BLaER1 treated with 17β-estradiol and CSF1 and Interleukin-3, amounts not matched to agents 10 nM and 100 nM (cell line): Measurements from ENCODE around the gene SORCS2.

Experiments used
- H3K27ac ChIP-seq, 11 experiments: shearing (Covaris generic); formaldehyde crosslinking; 2 replicates each; pipeline ENCODE4 v1.8.1; 2022
- H3K27me3 ChIP-seq, 11 experiments: shearing (Covaris generic); formaldehyde crosslinking; 2 replicates each; pipeline ENCODE4 v1.8.1; 2022
- H3K36me3 ChIP-seq, 11 experiments: shearing (Covaris generic); formaldehyde crosslinking; 2 replicates each; pipeline ENCODE4 v1.8.1; 2022
- H3K4me1 ChIP-seq, 10 experiments: shearing (Covaris generic); formaldehyde crosslinking; 2 replicates each; pipeline ENCODE4 v1.8.1; 2022
- H3K4me2 ChIP-seq, 11 experiments: shearing (Covaris generic); formaldehyde crosslinking; 2 replicates each; pipeline ENCODE4 v1.8.1; 2022
- H3K4me3 ChIP-seq, 10 experiments: shearing (Covaris generic); formaldehyde crosslinking; 2 replicates each; pipeline ENCODE4 v1.8.1; 2022
- H3K9ac ChIP-seq, 11 experiments: shearing (Covaris generic); formaldehyde crosslinking; 2 replicates each; pipeline ENCODE4 v1.8.1; 2022
- H3K9me3 ChIP-seq, 11 experiments: shearing (Covaris generic); formaldehyde crosslinking; replicated peaks in 1 of 11; 2 replicates each; pipeline ENCODE4 v1.8.1; 2022
- H4K20me1 ChIP-seq, 11 experiments: shearing (Covaris generic); formaldehyde crosslinking; 2 replicates each; pipeline ENCODE4 v1.8.1; 2022
- Cebpa-rat ChIP-seq, 11 experiments: shearing (Covaris generic); IDR thresholded peaks; 2 replicates each; pipeline ENCODE4 v1.8.1; 2022

SORCS2 gene

GRCh38 chr4:7334521-7335275 lies 142.4 kb downstream of the SORCS2 start:
- TF ChIP-seq Cebpa-rat (IDR thresholded peaks at IDR 0.05), result no peak
- no peaks in the 10 kb centered on the region; a peak in 1 of 22 replicates for H4K20me1 ChIP-seq

GRCh38 chr4:7335344-7336066 lies 143.2 kb downstream of the SORCS2 start:
- H3K27me3 ChIP-seq, result no peaks in the 10 kb centered on the region
- no peaks in the 10 kb centered on the region; a peak in 1 of 22 replicates for H4K20me1 ChIP-seq
- H3K36me3 ChIP-seq, result no peaks in the 10 kb centered on the region
- peaks cover 0 to 10% (median 7%) of the 10 kb centered on the region in 11 experiments; a peak in 6 of 22 replicates for H3K9me3 ChIP-seq
- H3K4me2 ChIP-seq, result peak overlapping the region in 5 of 11 experiments; percentile 7 to 56 (median 33); a peak in 9 of 22 replicates
- peaks cover 0 to 35% (median 10%) of the 10 kb centered on the region in 10 experiments; a peak in 11 of 20 replicates for H3K4me1 ChIP-seq
- no peak for TF ChIP-seq Cebpa-rat (IDR thresholded peaks at IDR 0.05)
- H3K4me3 ChIP-seq, result no peak overlapping the region
- no peak overlapping the region for H3K27ac ChIP-seq
- no peak overlapping the region for H3K9ac ChIP-seq

More at GRCh38 chr4:7334521-7335275, 142.4 kb downstream of the SORCS2 start:
- peaks cover 0 to 28% (median 5%) of the 10 kb centered on the region in 10 experiments; a peak in 10 of 20 replicates for H3K4me1 ChIP-seq
- no peak overlapping the region for H3K27ac ChIP-seq
- H3K4me2 ChIP-seq, result peak overlapping the region in 4 of 11 experiments; percentile 7 to 56 (median 26); a peak in 5 of 22 replicates
- H3K36me3 ChIP-seq, result no peaks in the 10 kb centered on the region
- peaks cover 0 to 10% (median 7%) of the 10 kb centered on the region in 11 experiments; a peak in 6 of 22 replicates for H3K9me3 ChIP-seq
- no peak overlapping the region for H3K4me3 ChIP-seq
- no peak overlapping the region for H3K9ac ChIP-seq
- no peaks in the 10 kb centered on the region for H3K27me3 ChIP-seq

GRCh38 chr4:7336067-7336569 lies 143.8 kb downstream of the SORCS2 start:
- Histone ChIP-seq H3K27me3 (no peaks in the 10 kb centered on the region), H3K4me1 (peaks cover 0 to 41% (median 15%) of the 10 kb centered on the region in 10 experiments; a peak in 12 of 20 replicates), H3K9ac (no peak overlapping the region), H3K4me2 (peak overlapping the region in 1 of 11 experiments; percentile 17; a peak in 1 of 22 replicates), H4K20me1 (no peaks in the 10 kb centered on the region; a peak in 1 of 22 replicates), H3K4me3 (no peak overlapping the region), H3K27ac (no peak overlapping the region), H3K9me3 (peaks cover 0 to 10% (median 7%) of the 10 kb centered on the region in 11 experiments; a peak in 6 of 22 replicates), H3K36me3 (no peaks in the 10 kb centered on the region)
- TF ChIP-seq Cebpa-rat (IDR thresholded peaks at IDR 0.05), result no peak

- H3K9me3 ChIP-seq, result peaks cover 0 to 11% (median 8%) of the 10 kb centered on the region in 11 experiments; a peak in 8 of 22 replicates
- H3K4me3 ChIP-seq, result no peak overlapping the region
- peaks cover 0 to 42% (median 15%) of the 10 kb centered on the region in 10 experiments; a peak in 12 of 20 replicates for H3K4me1 ChIP-seq
- H3K4me2 ChIP-seq, result no peak overlapping the region
- H3K36me3 ChIP-seq, result no peaks in the 10 kb centered on the region
- no peak overlapping the region for H3K9ac ChIP-seq
- H3K27ac ChIP-seq, result no peak overlapping the region
- H3K27me3 ChIP-seq, result no peaks in the 10 kb centered on the region
- no peaks in the 10 kb centered on the region; a peak in 1 of 22 replicates for H4K20me1 ChIP-seq
- no peak for TF ChIP-seq Cebpa-rat (IDR thresholded peaks at IDR 0.05)
These were observed 144.4 kb downstream of the SORCS2 start for GRCh38 chr4:7336732-7337131.

- H3K27ac ChIP-seq, result no peak overlapping the region
- H3K4me2 ChIP-seq, result no peak overlapping the region
- H3K9me3 ChIP-seq, result peaks cover 5 to 18% (median 8%) of the 10 kb centered on the region in 11 experiments; a peak in 13 of 22 replicates
- no peaks in the 10 kb centered on the region for H3K36me3 ChIP-seq
- no peak for TF ChIP-seq Cebpa-rat (IDR thresholded peaks at IDR 0.05)
- no peak overlapping the region for H3K9ac ChIP-seq
- H3K4me3 ChIP-seq, result no peak overlapping the region
- H3K27me3 ChIP-seq, result no peaks in the 10 kb centered on the region
- H4K20me1 ChIP-seq, result no peaks in the 10 kb centered on the region; a peak in 1 of 22 replicates
- H3K4me1 ChIP-seq, result peaks cover 0 to 42% (median 15%) of the 10 kb centered on the region in 10 experiments; a peak in 12 of 20 replicates
These were observed 145.1 kb downstream of the SORCS2 start for GRCh38 chr4:7337196-7338058.

- no peak overlapping the region for H3K9ac ChIP-seq
- H3K27me3 ChIP-seq, result no peaks in the 10 kb centered on the region
- H3K4me3 ChIP-seq, result no peak overlapping the region
- H3K9me3 ChIP-seq, result peaks cover 5 to 18% (median 8%) of the 10 kb centered on the region in 11 experiments; a peak in 13 of 22 replicates
- no peak overlapping the region for H3K27ac ChIP-seq
- H3K36me3 ChIP-seq, result no peaks in the 10 kb centered on the region
- H3K4me2 ChIP-seq, result no peak overlapping the region
- H4K20me1 ChIP-seq, result no peaks in the 10 kb centered on the region; a peak in 1 of 22 replicates
- TF ChIP-seq Cebpa-rat (IDR thresholded peaks at IDR 0.05), result no peak
- peaks cover 0 to 39% (median 15%) of the 10 kb centered on the region in 10 experiments; a peak in 12 of 20 replicates for H3K4me1 ChIP-seq
These were observed 145.7 kb downstream of the SORCS2 start for GRCh38 chr4:7338059-7338452.

GRCh38 chr4:7338876-7339623 lies 146.7 kb downstream of the SORCS2 start:
- H3K9me3 ChIP-seq, result peaks cover 5 to 18% (median 8%) of the 10 kb centered on the region in 11 experiments; a peak in 13 of 22 replicates
- H3K36me3 ChIP-seq, result no peaks in the 10 kb centered on the region
- H3K27me3 ChIP-seq, result no peaks in the 10 kb centered on the region
- H3K4me3 ChIP-seq, result no peak overlapping the region
- H3K27ac ChIP-seq, result no peak overlapping the region
- no peak for TF ChIP-seq Cebpa-rat (IDR thresholded peaks at IDR 0.05)
- no peak overlapping the region for H3K4me2 ChIP-seq
- H4K20me1 ChIP-seq, result no peaks in the 10 kb centered on the region; a peak in 1 of 22 replicates
- H3K9ac ChIP-seq, result no peak overlapping the region
- peaks cover 0 to 34% (median 15%) of the 10 kb centered on the region in 10 experiments; a peak in 12 of 20 replicates for H3K4me1 ChIP-seq
